ENCODE results near the gene PREX1.

Gene PREX1

DNA sequence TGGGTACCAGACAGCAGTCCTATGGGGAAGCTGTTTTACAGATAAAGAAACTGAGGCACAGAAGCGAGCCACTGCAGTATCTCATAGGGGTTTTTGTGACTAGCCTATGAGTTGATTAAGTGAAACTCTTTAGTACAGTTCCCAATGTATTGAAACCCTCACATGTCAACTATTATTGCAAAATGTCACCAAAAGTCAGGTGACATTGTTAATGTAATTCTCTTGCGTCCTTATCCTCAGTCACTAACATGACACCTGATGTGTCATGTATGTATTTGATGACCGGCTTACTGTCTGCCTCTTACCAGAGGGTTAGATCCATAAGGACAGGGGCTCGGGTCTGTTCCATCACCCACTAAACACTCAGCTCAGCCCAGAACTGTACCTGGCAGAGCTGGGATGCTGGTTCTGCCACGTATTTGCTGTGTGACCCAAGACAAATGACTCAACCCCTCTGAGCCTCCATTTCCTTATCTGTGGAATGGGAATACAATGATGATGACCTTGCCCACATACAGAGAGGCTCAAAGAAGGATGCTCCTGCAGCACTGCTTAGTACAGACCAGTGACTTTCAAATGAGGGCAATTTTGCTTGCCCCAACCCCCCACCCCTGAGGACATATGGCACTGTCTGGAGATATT is 32.9 kb downstream of the PREX1 start:
- DNase-seq (ENCODE audit: low read depth, low spot score), result no peak

DNA sequence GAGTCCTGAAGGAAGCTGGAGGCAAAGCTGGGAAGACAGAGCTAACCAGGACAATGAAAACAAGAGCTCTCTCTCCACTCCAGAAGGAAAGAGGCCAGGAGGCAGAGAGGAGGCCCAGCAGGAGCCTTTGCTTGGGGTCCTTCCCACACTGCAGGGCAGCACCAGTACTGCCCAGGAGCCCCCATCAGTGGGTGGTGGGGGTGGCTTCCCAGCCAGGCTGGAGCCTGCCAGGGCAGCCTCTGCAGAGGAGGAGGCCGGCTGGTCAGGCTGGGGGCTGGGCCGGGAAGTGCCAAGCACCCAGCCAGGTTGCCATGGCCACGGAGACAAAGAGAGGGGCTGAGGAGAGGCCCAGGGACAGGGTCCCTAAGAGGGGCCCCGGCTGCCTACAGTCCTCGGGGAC is 33.4 kb downstream of the PREX1 start:
- DNase-seq (ENCODE audit: low read depth, low spot score), result no peak

DNA sequence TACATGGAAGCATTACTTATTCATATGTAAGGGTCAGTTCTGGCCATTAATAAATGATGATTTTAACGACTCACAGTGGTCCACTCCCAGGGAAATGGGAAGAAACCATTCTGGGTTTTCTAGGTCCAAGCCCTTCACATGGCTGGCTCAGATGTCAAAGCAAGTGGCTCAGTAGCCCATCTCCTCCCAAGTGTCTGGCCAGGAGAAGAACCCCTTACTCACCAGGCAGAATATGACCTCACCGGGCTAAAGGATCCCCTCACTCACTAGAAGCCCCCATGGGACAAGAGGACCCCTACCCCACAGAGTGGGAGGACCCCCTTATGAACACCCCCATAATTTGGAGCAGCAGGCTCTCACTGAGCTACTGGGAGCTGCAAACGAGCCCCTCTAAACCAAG is 34.0 kb downstream of the PREX1 start:
- no peak for DNase-seq (ENCODE audit: low read depth, low spot score)

DNA sequence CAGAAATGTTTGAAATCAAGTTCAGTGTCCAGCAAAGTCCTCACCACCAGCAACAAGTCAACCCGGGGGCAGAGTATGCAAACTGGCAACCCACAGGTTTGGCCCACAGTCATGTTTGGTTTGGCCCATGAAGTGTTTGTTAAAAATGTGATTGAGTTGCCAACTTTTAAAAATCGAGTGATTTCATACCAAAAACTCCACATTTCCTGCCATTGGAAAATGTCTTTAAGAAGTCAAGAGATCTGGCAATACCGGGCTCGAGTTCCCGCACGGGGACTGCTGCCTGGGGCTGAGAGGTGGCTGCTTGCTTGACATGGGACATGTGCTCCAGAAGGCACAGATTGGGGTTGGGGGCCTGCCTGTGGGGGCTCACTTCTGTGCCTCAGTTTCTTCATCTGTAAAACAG is 36.1 kb downstream of the PREX1 start:
- no peak for DNase-seq (ENCODE audit: low read depth, low spot score)

GRCh38 chr20:48791014-48791413 is 36.8 kb downstream of the PREX1 start:
- no peak for DNase-seq (ENCODE audit: low read depth, low spot score)

- no peak for DNase-seq (ENCODE audit: low read depth, low spot score)
Measured at GRCh38 chr20:48790473-48791003, 37.3 kb downstream of the PREX1 start.

DNA sequence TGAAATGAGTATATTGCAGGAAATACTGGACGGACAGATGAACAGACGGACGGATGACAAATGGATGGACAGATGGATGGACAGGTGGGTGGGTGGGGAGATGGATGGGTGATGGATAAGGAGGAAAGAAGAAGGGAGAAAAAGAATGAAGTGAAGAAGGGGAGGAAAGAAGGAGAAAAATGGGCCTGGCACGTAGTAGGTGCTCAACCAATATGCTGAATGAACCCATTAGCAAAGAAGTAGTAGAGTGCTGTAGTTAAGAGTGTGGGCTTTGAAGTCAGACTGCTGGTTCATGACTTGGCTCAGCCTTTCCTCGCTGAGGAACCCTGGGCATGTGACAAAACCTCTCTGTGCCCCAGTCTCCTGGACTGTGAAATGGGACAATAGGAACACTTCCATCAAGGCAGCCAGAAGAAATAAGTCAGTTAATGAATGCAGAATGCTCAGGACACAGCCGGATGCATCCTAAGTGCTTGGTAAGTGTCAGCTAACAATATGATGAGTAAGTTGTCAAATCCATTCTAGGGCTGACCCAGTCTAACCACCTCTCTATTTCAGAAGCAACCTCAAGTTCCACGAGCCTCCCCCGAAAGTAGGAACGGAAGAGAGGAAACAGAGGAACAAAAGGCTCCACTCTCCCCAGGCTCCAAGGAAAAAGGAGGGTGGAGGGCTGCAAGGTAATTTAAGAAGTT is 37.9 kb downstream of the PREX1 start:
- no peak for DNase-seq (ENCODE audit: low read depth, low spot score)

GRCh38 chr20:48789185-48789668 is 38.6 kb downstream of the PREX1 start:
- no peak for DNase-seq (ENCODE audit: low read depth, low spot score)

- no peak for DNase-seq (ENCODE audit: low read depth, low spot score)
Measured at GRCh38 chr20:48788486-48789072, 39.2 kb downstream of the PREX1 start.

DNA sequence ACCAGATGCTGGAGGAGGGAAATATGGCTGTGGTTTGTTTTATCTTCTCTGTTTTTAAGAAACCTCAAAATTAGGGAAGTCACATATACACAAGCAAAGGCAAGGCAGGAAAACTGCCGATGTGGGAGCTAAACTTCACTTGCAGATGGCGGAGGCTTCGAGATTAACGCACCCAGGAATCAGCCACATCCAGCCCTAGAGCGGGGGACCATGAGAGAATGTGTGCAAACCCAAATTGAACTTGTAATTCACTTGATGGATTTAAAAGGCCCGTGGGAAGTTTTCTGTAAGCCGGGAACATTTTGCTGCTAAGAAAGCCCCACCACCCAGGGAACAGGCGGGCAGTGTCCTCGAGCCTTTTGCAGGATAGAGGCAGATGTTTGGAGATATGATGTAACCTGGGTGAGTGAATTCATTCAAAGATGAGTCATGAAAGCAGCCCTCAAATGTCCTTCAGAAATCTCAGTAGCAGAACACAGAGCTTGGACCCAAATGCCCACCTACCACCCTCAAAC is 39.9 kb downstream of the PREX1 start:
- DNase-seq (ENCODE audit: low read depth, low spot score), result no peak

GRCh38 chr20:48786951-48787705 is 40.7 kb downstream of the PREX1 start:
- DNase-seq (ENCODE audit: low read depth, low spot score), result no peak

- no peak for DNase-seq (ENCODE audit: low read depth, low spot score)
Measured at GRCh38 chr20:48785801-48786200, 42.0 kb downstream of the PREX1 start.

DNA sequence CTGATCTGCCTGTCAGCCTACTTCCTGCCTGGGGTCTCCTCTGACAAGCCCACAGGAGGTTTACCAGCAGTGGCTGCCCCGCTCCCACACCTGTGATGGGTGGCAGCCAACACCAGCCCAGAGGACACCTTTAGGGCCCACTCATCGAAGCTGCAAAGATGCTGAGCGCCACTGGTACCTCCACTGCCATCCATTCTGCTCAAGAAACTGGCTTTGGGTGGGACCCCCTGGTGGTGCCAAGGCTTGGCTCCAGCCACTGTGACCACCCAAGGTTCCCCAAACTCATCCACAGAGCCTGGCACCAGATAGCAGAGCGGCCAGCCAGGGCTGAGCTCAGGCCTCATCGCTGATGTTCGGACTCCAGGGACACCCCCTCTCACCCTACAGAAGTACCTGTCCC is 42.5 kb downstream of the PREX1 start:
- DNase-seq (ENCODE audit: low read depth, low spot score), result no peak

DNA sequence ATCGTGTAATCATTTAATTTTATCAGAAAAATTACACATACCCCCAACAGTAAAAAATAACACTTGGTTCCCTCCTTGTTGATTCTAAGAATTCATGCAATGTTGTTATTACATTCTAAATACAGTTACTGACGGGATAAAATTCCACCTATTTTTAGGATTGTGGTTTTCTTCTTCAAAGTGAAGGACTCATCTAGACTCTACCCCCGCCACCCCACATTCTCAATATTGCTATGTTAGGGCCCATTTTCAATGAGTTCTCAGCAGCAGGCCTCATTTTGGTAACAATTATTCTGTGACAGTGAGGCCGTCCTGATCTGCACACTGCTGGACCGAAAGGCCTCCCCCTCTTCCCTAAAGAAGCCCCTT is 43.5 kb downstream of the PREX1 start:
- DNase-seq (ENCODE audit: low read depth, low spot score), result no peak

GRCh38 chr20:48783533-48784272 is 44.1 kb downstream of the PREX1 start:
- no peak for DNase-seq (ENCODE audit: low read depth, low spot score)

DNA sequence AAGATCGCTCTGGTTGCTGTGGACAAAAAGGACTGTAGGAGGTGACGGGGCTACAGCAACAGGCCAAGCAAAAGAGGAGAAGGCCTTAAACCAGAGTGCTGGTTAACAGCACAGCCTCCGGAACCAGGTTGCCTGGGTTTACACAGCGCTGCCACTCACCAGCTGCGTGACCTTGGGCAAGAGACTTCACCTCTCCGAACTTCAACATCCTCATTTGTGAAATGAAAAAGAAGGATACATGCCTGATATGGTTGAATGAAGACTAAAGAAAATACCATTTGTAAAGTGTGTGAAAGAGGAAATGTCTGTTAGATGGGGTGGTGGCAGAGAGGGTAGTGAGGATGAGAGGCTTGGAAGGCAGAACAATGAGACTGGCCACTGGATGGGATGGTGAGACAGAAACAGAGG is 44.9 kb downstream of the PREX1 start:
- no peak for DNase-seq (ENCODE audit: low read depth, low spot score)

- DNase-seq (ENCODE audit: low read depth, low spot score), result no peak
Measured at GRCh38 chr20:48782053-48782452, 45.7 kb downstream of the PREX1 start.

DNA sequence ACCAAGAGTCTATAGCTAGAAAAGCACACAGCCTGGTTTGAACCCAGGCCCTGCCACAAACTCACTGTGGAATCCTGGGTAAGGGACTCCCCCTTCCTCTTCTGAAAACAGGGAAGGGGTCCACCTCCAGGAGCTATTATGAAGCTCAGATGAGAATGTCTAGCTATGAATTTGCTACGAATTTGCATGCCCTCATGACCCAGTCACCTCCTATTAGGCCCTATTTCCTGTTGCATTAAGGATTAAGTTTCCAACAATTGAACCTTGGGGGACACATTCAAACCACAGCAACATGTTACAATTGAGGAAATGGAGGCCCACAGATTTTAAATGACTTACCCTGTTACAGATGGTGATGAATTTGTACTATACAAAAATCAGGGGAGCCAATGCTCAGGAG is 46.2 kb downstream of the PREX1 start:
- DNase-seq (ENCODE audit: low read depth, low spot score), result no peak

GRCh38 chr20:48779435-48779834 is 48.4 kb downstream of the PREX1 start:
- no peak for DNase-seq (ENCODE audit: low read depth, low spot score)

- DNase-seq (ENCODE audit: low read depth, low spot score), result no peak
Measured at GRCh38 chr20:48777821-48778220, 50.0 kb downstream of the PREX1 start.

GRCh38 chr20:48777005-48777404 is 50.8 kb downstream of the PREX1 start:
- no peak for DNase-seq (ENCODE audit: low read depth, low spot score)

Measured in iPS DF 19.7 (cell line).